Stimulated activated CD8-positive, alpha-beta memory T cell treated with anti-CD3 and anti-CD28 coated beads, Interleukin-7, amount 100 ng/mL, for 48 hours (primary cell): Measurements from ENCODE around the gene SPESP1.
"Not testable (repeated sequence)": the region's sequence is repeated elsewhere in the genome, so short reads cannot be mapped to it uniquely, and the experiment has no call there.

ENCODE experiments used
- DNase-seq, 2 donors: peaks; one replicate each; pipeline ENCODE4 v3.0.0-alpha.2; 2020; ENCODE audit warnings: low read depth in 1 of 2; ENCODE audit errors: extremely low read depth in 1 of 2

SPESP1 gene

DNA sequence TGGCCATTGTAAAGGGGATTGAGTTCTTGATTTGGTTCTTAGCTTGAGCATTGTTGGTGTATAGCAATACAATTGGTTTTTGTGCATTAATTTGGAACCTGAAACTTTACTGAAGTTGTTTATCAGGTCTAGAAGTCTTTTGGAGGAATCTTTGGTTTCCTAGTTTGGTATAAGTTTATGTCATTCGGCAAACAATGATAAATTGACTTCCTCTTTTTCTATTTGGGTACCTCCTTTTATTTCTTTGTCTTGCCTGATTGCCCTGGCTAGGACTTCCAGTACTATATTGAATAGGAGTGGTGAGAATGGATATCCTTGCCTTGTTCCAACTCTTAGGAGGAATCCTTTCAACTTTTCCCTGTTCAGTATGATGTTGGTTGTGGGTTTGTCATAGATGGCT, 32.1 kb downstream of the SPESP1 start:
- DNase-seq = no peak

DNA sequence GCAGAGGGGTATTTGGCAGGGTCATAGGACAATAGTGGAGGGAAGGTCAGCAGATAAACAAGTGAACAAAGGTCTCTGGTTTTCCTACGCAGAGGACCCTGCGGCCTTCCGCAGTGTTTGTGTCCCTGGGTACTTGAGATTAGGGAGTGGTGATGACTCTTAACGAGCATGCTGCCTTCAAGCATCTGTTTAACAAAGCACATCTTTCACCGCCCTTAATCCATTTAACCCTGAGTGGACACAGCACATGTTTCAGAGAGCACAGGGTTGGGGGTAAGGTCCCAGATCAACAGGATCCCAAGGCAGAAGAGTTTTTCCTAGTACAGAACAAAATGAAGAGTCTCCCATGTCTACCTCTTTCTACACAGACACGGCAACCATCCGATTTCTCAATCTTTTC, 33.4 kb downstream of the SPESP1 start:
- DNase-seq = not testable (repeated sequence)

DNA sequence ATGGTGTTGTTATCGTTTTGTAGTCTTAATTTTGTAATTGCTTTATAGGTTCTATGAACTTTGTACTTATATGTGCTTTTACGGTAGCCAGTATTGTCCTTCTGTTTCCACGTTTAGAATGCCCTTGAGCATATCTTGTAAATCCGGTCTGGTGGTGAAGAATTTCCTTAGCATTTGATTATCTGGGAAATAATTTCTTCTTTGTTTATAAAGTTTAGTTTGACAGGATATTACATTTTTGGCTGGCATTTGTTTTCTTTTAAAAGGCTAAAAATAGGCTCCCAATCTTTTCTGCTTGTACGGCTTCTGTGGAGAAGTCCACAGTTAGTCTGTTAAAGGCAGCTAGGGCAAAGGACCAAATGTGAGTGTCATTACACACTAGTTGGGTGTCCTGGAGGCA, 36.7 kb downstream of the SPESP1 start:
- DNase-seq = no peak

DNA sequence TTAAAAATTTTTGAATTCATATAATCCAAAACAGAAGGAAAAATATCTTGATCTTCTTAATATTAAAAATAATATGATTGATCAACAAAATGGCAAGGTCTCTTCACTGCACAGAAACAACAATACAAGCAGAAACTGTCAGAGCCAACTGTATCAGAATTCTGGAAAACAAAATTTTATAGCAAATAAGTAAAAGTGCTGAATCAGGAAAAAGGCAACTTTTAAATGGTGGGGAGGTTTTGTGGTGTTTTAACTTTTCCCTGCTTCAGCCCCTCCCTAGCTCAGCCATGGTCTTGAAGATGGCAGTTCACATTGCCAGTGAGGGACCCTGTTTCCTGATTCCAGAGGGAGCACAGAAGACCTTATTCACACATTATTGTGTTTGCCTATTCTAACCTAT, 37.6 kb downstream of the SPESP1 start:
- no peak for DNase-seq

DNA sequence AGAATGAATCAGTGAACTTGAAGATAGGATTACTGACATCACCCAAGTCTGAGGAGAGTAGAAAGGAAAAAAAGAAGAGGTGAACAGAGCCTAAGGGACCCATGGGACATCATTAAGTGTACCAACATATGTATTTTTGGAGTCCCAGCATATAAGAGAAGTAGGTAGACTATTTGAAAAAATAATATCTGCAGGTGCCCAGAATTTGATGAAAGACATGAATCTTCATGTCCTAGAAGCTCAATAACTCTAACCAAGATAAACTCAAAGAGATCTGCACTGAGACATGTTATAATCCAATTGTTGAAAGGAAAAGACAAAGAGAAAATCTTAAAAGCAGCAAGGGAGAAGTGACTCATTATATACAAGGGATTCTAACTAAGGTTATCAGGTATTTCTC, 39.0 kb downstream of the SPESP1 start:
- no peak for DNase-seq

DNA sequence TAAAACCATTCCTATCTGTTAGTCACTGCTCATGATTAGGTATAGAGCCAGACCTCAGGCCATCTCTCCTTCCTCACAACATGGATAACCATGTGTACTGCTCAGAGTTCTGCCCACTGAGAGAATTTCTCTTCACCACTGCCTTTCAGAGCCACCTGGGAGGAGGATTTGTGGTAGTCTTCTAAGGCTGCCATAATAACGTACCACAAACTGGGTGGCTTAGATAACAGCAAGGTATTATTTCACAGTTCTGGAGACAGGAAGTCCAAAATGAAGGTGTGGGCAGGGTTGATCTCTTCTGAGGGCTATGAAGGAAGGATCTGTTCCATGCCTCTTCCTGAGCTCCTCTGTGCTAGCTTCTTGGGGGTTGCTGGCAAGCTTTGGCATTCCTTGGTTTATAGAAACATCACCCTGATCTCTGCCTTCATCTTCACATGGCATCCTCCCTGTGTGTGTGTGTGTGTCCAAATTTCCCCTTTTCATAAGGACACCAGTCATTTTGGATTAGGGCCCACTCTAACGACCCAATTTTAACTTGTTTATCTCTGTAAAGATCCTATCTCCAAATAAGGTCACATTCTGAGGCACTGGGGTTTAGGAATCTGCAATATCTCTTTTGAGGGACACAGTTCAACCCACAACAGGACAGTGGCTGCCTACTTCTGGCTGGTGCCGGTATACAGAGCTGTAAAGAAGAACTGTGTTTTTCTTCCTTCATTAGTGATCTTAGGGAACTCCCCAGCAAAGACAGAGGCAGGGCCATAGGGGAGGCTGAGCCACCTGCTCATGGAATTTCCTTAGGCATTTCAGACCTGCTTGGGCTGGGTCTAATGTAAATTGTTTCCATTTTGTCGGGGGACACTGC, 42.1 kb downstream of the SPESP1 start:
- DNase-seq = no peak

DNA sequence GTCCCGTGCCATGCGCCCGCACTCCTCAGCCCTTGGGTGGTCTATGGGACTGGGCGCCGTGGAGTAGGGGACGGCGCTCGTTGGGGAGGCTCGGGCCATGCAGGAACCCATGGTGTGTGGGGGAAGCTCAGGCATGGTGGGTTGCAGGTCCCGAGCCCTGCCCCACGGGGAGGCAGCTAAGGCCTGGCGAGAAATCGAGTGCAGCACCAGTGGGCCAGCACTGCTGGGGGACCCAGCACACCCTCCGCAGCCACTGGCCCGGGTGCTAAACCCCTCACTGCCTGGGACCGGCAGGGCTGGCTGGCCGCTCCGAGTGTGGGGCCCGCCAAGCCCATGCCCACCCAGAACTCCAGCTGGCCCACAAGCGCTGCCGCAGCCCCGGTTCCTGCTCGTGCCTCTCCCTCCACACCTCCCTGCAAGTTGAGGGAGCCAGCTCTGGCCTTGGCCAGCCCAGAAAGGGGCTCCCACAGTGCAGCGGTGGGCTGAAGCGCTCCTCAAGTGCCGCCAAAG, 45.4 kb downstream of the SPESP1 start:
- DNase-seq = not testable (repeated sequence)

DNA sequence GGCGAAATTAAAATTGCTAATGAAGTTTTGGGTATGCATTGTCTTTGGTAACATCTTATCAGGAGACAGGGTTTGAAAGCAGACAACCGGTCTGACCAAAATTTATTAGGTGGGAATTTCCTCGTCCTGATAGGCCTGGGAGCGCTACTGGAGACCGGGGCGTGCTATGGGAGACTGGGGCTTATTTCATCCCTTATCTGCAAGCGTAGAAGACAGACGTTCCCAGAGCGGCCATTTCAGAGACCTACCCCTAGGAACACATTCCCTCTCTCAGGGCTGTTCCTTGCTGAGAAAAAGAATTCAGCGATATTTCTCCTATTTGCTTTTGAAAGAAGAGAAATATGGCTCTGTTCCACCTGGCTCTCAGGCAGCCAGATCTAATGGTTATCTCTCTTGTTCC, 47.1 kb downstream of the SPESP1 start:
- not testable (repeated sequence) for DNase-seq

DNA sequence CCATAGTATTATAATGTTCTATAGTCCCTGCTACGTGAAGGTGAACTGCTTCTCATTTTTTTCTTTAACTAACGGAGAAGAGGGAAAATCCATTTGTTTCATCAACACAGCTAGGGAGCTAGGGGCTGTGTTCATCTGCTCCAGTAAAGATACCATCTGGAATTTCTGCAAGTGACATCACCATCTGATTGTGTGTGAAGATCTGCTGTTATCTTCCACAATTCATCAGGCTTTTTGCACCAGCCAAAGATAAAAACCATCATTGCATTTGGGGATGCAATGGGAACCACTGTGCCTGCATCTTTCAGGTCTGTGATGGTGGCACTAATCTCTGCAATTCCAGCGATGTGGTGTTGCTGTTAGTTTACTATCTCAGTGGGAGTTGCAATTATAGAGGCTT, 48.7 kb downstream of the SPESP1 start:
- DNase-seq = no peak

DNA sequence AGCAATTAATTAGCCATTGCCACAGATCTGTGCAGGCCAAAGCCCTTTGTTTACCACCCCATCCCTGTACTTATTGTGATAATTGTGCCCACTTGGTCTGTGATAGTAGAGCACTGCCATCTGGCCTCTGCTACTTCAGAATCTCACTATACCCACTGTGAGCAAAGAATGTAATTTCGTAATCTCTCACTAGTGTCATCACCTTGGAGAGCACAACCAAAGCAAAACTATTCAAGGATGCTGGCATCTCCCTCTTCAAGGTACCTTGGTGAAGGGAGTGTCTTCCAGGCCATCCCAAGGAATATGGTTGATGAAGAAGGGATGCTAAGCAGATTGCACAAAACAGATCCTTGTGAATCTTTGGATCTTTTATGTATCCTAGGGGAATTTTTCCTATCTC, 49.5 kb downstream of the SPESP1 start:
- no peak for DNase-seq

DNA sequence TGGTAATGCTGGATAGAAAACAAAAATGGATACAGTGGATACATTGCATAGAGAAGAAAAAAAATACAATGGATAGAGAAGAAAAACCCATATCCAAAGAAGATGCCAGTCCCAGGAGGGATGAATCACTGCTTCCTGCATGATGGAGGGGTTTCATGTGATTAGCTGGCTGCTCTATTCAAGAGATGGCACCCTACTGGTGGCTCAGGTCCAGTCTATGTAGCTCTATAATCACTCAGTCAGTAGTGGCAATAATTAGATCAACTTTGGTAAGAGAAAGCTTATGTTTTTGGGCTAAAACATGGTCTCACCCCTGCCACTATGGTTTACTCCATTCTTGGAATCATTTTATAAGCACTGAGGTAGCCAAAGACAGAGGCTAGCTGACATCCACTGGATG, 50.5 kb downstream of the SPESP1 start:
- DNase-seq = no peak

DNA sequence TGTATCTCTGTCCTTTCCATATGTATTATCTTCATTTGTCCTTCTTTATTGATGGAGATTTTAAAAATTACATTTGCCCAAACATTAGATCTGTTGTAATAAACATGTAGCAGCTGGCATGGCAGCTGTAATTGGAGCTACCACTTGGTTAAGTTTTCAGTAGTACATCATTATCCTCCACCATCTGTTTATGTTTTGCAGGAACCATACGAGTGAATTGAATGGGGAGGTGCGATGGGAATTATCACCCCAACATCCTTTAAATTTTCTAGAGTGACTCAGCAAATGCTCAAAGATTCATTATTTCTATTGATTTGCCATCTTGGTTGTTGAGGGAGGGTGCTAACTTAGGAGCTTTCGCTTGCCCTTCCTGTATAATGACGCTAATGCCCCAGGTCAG, 51.6 kb downstream of the SPESP1 start:
- DNase-seq = no peak

DNA sequence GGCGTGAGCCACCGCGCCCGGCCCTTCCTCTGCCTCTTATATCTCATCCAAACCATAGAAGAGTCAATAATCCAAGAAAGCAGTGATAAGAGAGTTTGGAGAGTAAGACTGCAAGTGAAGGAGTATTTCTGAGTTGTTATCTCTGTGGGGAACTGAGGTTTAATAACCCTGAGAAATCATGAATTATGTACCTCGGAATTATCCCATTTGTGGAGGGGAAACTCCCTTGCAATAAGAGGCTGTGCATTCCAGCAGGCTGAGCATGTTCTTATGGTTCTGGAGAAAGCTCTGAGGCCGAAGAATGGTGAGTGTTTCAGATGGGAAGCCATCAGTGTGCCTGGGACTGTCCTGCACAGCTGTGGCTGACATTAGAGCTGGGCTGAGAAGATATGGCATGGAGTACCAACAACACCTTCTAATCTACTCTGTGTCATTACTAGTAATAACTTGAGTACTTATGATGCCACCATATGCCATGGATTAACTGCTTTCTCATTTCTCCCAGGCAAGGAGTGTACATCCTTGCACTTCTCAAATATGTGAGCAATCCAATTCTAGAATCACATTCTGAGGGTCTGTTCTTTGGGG, 52.7 kb downstream of the SPESP1 start:
- DNase-seq = no peak

DNA sequence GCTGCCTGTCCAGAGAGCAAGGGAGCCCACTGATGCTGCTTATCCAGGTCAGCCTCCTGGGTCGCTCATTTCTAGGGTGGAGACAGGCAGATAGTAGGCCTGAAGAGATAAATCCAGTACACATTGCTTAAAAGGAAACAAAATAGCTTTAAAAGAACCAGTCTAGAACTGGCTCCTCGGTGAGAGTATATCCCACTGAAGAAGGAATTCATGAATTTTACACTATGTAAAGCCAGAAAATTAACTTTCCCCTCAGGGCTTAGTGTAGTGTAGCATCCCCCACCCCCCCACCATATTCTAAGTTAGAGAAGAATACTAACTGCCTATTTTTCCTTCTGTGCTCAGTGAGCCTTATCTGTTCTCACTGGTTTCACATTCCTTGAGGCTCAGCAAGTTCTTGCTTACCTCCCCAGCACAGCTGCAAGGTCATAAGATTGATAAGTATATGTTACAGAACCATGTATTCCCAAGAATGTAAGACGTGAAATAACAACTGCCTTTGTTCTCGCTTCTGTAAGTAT, 53.7 kb downstream of the SPESP1 start:
- no peak for DNase-seq

DNA sequence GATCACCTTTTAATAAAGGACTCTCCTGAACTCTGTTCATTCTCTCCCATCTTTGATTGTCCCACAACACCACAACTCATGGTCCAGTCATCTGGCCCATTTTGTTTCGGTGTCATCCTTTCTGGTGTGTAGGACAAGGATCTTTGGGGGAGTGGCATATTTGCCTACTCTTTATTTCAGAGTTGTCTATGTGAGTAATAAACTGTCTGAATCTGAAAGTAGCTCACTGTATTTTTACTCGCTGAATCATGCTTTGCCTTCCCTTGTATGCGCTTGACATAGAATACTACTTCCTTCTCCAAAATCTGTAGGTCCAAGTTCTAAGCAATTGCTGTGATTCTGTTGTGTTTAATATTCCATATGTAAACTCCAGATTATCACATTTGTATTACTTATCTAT, 54.3 kb downstream of the SPESP1 start:
- no peak for DNase-seq

DNA sequence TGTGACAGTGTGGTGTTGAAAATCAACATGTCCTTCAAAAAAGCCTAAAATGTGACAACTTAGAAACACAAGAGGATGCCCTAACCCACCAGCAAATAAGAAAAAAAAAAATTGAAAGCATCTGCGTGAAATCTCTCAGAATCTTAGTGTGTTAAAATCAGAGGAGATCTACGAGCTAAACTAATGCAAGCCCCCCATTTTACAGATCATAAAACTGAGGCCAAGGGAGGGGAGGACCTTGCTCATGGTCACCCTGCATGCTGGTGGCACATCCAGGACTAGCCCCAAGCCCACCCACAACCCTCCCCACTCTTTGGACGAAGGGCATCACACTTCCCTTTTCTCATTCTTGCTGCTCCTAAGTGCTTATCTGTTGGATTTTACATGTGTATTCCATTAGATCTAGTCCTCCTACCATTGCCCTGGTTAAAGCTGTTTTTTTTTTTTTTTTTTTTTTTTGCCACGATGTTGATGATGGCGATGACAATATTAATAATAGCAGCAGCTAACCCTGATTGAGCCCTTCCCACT, 55.1 kb downstream of the SPESP1 start:
- no peak for DNase-seq

DNA sequence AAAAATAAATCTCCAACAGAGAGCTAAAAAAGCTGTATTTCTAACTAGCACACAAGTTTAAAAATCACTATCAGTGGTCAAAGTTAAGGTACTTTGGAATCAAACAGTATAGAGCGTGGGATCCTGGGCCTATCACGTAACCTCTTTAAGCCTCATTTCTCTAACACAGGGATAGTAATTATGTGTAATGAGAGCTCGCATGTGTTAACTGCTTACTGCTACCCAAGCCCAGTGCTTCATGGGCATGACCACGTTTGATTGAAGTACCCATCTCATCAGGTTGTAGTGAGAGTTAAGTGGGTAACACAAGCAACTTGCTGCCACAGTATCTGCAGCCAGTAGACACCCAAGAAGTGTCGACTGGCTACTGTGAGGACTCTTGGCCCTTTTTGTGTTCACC, 56.0 kb downstream of the SPESP1 start:
- DNase-seq = no peak

DNA sequence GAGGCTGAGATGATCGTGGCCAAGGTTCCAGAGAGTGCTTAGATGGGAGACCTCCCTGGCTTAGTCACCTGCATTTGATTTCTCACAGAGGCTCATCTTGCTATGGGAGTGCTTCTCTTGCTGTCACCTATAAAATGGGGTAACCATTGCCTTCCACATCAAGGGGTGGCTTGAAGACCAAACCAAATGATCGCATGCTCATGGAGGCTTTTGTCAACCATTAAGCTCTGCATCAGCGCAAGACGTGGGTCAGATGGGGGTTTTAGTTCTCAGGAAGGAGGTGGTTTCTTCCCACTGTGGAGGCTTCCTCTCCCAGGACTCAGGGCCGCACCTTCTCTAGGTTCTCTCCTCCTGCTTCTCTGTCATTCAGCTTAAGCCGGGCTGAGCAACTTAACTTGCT, 56.8 kb downstream of the SPESP1 start:
- DNase-seq = no peak

DNA sequence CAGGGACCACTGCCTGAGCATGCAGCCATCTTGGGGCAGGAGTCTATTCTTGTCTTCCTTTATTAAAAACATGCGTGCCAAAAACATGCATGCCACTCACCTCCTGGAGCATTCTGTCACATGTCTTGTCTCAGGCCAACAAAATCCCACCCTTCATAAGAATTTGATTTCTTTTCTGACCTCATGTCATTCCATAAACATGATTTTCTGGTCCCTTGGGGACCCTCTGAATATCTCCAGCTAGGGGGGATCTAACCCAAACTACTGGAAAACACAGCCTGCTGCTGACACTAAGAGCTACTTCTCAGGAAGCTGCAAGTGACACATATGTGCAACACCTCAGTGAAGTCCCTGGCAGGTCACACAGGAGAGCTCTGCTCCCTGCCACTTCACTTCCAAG, 57.4 kb downstream of the SPESP1 start:
- no peak for DNase-seq

DNA sequence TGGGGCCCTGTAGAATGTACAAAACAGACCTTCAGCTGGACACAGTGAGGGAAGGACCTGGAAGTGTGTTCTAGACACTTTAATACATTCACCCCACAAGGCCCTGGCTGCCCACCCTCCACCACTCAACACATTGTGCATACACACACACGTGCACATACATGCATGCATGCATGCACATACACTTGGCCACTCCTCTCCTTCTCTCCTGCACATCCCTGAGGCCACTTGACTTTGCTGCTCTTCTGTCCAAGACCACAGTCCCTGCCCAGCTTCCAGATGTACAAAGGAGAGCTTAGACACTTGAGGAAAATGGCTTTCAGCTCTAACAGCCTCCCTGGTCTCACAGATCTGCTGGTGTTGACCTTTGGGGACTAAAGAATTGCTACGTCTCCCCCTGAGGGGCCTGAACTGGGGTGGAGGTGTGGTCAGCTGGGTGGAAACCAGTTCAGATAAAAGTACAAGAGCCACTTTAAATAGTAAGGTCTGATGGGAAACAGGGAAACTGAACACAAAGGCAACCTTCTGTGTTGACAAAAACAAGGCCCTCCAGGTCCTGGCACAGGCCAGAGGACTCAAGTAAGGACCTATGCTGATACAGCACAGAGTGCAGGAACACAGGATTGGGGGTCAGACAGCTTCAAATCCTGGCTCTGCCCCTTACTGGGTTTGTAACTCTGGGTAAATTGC, 59.4 kb downstream of the SPESP1 start:
- DNase-seq = no peak

DNA sequence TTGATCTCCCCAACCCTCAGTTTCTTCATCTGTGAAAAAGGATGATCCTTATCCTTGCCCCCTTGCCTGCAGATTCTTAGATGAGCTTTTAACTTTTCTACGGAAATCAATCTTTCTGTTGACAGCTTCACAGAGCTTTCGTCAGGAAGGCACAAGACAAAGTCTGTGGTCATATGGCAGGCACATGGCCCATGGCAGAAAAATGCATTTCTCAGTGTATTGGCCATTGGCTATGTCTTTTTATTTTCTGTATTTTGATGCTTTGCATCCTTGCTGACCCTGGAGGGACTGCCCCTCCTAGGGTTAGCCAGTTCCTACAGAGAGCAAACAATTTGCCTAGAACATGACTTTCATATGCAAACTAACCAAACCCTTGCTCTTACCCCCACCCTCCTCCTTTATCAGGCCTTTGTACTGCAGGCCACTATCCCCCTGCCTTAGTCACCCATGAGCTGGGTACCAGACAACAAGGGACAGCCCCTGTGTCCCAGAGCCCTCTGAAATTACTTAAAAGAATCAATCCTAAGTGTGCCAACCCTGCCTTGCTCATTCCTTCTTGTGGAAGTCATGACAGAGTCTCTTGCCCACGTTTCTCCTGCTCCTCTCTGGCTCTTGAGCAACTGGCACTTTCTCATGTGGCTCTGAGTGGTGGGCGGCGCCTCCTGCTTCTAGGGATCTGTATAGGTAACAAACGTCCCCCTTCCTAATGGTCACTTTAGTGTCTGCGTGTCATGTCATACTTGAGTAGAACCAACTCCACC, 60.1 kb downstream of the SPESP1 start:
- DNase-seq = no peak
